GM11168 (cell line): ENCODE results near the gene MICALL2.

ENCODE experiments used
- in situ Hi-C: fragments of 300-500 bp; cut with MboI; formaldehyde crosslinking; loops from one replicate; pipeline ENCODE4 v1.12.0; 2022; ENCODE audit warnings: low sequenced_read_pairs; ENCODE audit not compliant: unreplicated experiment

Gene MICALL2

DNA sequence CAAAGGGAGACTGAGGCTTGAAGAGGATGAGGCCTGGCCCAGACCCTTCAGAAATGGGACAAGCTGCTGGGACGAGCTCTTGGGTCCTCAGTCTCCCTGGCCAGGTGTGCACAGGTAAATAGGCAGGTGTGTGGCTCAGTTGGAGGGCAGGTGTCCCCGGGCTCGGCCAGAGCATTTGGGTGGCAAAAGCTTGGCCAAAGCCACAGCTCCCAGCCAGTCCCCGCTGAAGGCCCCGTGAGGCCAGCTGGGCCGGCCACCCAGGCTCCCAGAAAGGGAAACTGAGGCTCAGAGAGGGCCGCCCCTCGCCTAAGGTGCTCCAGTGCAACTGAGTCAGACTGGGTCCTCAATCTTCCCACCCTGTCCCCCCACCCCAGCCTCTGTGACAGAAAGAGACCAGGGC is 37.3 kb downstream of the MICALL2 start:
- in situ Hi-C loops = loop anchor here (25.0 kb wide), 1 partner anchor 185 kb away; the partner anchor contains the start of gene UNCX

DNA sequence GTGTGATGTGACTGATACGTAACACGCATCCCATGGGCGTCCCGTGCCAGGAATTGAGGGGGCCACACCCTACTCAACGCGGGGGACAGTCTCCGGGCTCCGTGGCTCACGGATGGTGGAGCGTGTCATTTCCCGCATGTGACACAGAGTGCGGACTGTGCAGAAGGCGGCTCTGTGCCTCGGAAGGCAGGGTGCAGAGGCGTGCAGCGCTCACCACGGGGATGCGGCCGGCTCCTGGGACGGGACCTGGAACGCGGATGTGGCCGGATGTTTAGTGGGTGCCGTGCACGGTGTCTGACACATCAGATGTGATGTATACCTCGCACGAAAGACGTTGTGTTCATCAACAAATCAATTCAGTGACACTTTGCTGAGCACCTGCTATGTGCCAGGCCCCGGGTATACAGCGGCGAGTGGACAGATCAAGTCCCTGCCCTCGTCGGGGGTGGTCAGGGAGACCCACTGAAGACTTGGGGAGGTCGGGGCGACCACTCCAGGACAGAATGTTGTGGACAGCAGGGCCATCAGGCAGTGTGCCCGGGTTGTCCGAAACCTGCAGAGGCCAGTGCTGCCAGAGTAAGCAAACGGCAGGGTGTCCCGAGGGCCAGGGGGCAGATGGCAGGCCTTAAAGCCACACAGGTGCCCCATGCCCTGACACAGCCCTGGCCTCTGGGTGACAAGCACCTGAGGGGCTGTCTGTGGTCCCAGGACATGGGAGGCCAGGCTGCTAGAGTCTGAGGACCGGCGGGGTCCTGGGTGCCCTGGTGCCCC is 38.1 kb downstream of the MICALL2 start:
- in situ Hi-C loops = loop anchor here (25.0 kb wide), 1 partner anchor 184 kb away; the partner anchor contains the start of gene UNCX

DNA sequence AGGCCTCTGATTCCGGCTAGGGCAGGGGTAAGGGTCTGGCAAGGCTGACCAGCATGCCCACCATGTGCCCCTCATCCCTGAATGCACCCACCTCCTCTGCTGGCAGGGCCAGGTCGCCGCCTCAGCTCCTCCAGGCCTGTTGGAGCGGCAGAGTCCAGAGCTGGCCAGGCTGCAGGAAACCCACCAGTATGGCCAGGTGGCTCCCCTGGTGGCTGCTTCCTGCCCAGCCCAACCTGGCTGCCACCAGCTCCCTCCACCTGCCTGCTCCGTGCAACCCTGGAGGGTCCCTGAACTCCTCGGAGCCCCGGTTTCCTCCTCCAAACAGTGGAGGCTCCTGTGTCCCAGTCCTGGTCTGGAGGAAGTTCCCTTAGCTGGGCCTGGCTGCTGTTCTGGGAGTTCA is 39.6 kb downstream of the MICALL2 start:
- in situ Hi-C loops = loop anchor here (25.0 kb wide), 1 partner anchor 182 kb away; the partner anchor contains the start of gene UNCX

DNA sequence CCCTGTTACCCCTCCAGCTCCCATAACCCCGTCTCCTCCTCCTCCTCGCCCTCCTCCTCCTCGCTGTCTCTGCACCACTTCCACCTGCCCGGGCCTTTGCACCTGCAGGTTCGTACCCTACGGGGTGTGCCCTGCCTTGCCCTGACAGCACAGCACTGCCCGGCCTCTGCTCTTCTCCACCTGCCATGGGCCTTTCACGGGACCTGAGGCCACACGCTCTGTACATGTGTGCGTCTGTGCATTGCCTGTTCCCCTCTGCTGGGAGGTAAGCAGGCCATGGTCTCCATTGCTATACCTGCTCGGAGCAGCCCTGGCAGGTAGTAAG is 40.0 kb downstream of the MICALL2 start:
- in situ Hi-C loops = loop anchor here (25.0 kb wide), 1 partner anchor 182 kb away; the partner anchor contains the start of gene UNCX

DNA sequence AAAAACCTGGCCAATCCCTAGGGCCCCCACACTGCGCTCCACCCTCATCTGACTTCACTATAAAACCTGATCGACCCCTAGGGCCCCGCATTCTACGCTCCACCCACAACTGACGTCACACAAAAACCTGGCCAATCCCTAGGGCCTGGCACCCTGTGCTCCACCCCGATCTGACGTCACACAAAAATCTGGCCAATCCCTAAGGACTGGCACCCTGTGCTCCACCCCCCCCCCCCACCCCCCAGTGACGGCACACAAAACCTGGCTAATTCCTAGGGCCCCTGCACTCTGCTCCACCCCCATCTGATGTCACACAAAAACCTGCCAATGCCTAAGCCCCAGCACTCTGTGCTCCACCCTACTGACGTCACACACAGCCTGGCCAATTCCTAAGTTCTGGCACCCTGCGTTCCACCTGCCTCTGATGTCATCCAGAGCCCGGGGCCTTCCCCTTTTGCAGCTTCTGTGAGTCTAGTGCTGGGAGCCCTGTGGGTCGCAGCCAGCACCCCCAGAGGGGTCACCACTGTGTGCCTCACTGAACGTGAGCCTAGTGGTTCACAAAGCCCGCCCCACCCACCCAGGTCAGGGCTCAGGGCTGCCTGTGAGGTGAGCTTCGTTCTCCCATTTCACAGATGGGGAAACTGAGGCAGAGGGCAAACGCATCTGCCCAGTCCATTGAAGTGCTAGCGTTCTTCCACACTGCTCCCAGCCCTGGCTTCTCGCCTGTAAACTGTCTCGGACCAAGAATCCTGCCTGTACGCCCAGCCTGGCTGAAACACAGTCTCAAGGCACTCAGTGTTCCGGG is 40.6 kb downstream of the MICALL2 start:
- in situ Hi-C loops = loop anchor here (25.0 kb wide), 1 partner anchor 181 kb away; the partner anchor contains the start of gene UNCX

DNA sequence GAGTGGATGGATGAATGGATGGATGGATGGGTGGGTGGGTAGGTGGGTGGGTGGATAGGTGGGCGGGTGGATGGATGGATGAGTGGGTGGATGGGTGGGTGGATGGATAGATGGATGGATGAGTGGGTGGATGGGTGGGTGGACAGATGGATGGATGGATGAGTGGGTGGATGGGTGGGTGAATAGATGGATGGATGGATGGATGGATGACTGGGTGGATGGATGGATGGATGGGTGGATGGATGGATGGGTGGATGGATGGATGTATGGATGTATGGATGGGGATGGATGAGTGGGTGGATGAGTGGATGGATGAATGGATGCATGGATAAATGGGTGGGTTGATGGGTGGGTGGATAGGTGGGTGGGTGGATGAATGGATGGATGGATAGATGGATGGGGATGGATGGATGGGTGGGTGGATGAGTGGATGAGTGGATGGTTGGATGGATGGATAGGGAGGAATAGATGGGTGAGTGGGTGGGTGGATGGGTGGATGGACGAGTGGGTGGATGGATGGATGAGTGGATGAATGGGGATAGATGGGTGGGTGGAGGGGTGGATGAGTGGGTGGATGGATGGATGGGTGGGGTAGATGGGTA is 43.8 kb downstream of the MICALL2 start:
- in situ Hi-C loops = loop anchor here (25.0 kb wide), 1 partner anchor 178 kb away; the partner anchor contains the start of gene UNCX

DNA sequence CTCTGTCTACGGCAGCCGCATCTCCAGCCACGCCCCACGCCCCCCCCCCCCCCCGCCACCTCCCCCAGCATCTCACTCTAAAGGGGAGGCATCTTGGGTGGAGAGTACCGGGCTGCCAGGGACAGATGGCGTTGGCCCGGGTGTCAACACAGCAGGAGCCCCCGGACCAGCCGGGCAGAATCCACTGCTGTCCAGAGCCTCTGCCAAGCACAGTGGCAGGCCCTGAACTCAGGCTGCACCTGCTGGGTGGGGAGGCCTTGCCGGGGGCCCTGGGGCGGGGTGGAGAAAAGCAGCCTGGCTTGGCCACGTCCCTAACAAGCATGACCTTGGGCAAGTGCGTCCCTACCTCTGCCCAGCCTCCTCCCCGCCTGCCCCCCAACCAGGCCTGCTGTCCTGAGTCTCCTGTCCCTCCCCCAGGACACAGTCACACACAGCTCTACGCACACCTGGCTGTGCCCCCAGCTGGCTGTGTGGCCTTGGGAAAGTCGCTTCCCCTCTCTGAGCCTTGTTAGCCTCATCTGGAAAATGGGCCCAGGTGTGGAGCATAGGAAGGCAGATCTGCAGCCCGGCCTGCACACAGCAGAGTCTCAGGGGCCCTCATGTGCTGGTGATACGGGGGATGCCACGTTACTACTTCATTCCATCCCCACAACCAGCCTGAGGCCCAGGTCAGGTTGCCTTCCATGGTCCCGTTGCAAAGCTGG is 45.2 kb downstream of the MICALL2 start:
- in situ Hi-C loops = loop anchor here (25.0 kb wide), 1 partner anchor 177 kb away; the partner anchor contains the start of gene UNCX

DNA sequence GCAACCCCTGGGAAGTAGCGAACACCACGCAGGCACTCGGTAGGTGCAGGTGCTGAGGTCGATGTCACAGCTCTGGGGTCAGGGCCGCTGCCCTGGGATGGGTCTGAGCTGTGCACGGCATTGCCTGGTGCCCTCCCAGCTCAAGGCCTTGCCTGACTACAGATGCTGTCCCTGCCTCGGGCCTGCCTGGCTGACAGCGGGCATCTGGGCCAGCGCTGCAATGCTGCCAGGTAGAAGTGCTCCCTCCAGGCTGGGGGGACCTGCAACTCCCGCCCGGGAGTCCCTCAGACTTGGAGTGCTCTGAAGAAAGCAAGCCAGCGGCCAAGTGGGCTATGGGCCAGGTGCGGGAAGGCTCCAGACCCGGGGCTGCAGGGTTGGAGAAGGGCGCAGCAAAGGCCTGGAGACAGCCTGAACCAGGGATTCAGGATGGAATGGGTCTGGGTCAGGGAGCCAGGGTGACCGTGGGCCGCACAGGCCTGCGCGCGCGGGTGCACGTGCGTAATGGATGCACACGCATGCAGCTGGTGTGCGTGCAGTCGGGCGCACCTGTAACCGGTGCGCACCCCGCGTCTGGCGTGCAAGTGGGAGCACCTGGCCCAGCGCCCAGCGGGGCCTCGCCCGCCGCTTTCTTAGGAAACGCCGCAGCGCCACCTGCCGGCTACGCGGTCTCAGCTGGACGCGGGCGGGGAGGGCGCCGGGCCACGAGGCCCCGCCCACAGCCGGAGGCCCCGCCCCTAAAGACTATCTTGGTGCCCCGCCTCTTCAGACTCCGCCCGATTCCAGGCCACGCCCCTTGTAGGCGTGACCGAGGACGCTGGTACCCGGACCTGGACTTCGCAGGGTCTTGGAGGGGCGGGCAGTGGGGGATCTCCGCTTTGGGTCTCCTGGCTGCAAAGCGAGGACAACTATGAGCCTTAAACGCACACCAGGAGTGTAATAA is 46.7 kb downstream of the MICALL2 start:
- in situ Hi-C loops = loop anchor here (25.0 kb wide), 1 partner anchor 175 kb away; the partner anchor contains the start of gene UNCX

DNA sequence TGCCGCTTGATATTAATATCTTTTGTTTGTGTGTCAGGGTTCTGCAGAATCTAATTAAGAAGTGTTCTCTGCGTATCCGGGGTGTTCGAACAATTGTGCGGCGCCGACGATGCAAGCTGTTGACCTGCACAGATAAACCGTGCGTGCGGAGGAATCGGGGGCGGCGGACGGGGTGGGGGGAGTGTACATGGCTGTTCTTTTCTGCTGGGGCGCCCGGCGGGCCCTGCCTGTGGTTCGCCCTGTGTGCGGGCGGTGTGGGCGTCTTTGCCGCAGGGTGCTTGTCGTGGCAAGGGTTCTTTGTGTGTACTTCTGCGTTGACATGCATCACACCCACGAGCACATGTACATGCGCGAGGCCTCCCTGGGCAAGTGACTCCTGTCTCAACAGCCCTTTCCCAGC is 47.9 kb downstream of the MICALL2 start:
- in situ Hi-C loops = loop anchor here (25.0 kb wide), 1 partner anchor 174 kb away; the partner anchor contains the start of gene UNCX

DNA sequence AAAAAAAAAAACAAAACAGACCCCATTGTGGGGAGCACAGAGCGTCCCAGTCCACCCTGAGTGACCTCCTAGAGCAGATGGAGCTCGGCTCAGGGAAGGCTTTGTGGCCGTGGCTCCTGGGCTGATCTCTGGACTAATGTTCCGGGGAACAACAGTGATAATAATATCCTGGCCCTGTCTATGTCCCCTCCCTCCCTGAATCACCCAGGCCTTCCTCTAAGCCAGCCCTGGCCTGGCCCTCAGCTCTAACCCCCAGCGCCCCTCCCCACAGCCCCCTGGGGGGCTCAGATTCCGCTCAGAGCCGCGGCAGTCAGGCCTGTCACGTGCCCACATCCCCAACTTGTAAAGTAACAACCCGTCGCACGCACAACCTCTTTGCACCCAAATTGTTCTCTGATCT is 48.3 kb downstream of the MICALL2 start:
- in situ Hi-C loops = loop anchor here (25.0 kb wide), 1 partner anchor 174 kb away; the partner anchor contains the start of gene UNCX

DNA sequence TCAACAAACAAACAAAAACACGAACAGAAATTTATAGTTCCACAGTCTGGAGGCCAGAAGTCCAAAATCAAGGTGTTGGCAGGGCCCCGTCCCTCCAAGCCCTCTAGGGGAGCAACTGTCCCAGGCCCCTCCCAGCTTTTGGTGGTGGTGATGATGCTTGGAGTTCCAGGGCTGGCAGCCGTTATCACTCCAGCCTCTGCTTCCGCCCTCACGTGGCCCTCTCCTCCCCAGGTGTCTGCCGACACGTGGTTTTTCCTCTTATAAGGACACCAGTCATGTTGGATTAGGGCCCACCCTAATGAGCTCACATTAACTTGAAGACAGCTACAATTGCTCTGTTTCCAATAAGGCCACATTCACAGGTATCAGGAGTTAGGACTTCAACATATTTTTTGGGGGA is 49.7 kb downstream of the MICALL2 start:
- in situ Hi-C loops = loop anchor here (25.0 kb wide), 1 partner anchor 172 kb away; the partner anchor contains the start of gene UNCX

DNA sequence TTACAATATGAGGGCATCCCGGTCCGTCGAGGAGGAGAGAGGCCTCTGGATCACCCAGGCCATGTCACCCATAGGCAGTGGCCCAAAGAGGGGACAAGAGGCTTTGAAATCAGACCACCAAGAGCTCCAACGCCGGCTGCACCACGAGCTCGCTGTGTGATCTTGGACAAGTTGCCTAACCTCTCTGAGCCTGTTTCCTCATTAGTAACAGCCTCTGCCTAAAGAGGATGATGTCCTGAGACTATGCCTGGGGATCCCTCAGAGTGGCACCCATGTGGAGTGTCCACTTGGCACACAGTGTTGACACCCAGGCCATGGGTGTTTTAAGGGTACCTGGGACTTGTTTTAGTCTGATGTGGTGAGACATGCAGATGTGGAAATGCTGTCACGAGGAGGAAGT is 50.8 kb downstream of the MICALL2 start:
- in situ Hi-C loops = loop anchor here (25.0 kb wide), 1 partner anchor 171 kb away; the partner anchor contains the start of gene UNCX

DNA sequence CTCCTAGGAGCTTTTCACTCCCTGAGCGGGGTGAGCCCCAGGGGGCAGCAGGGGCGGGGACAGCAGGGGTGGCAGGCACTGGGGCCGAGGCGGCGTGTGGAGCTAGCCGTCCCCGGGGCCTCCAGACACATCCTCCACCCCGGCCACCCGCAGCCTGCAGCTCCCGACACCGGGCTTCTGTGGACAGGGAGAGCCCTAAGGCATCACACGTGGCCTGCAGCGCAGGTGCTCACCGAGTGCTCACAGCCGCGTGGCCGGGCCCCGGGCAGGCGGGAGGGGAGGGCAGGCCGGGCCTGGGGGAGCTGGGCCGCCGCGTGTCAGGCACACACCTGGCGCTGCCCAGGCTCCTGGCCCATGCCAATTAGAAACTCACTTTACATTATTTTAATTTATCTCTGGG is 51.4 kb downstream of the MICALL2 start:
- in situ Hi-C loops = loop anchor here (25.0 kb wide), 1 partner anchor 171 kb away; the partner anchor contains the start of gene UNCX

DNA sequence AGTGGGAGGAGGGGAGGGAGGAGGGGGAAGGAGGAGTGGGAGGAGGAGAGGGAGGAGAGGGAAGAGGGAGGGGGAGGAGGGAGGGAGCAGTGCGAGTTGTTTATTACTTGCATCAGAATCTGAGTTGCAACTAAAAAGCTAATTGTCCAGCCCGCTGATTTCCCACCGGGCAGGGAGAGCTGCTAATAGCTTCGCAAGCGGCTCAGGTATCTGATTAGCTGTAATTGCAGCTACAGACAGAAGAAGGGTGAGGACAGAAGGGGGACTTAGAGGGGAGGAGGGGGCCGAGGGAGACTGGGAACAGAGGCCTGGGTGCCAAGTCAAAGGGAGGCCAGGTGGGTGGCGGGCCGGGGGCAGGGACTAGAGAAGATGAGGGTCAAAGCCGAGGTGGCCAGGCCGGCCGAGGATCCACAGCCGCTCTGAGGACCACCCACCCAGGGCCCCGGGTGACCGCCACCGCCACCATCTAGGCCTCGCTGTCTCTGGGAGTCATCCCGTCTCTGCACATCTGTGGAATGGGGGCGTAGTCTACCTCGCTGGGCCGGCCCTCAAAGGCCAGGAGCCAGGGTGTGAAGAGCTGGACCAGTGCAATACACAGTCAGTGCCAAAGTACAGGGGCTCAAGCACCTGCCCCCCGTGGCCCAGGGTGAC is 54.2 kb downstream of the MICALL2 start:
- in situ Hi-C loops = loop anchor here (25.0 kb wide), 1 partner anchor 168 kb away; the partner anchor contains the start of gene UNCX

DNA sequence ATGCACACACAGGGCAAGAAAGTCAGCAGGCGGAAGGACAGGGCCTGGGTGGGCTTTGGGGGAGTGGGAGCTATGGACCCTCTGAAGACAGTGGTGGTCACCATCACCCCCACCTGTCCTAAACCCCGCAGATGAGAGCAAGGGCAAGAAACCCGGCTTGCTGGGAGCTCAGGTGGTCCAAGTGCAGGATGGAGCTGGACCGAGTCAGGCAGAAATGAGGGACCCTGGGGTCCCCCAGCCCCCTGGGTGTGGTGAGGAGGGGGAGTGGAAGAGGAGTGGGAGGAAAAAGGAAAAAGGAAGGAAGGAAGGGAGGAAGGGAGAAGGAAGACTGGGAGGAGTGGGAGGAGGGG is 54.8 kb downstream of the MICALL2 start:
- in situ Hi-C loops = loop anchor here (25.0 kb wide), 1 partner anchor 167 kb away; the partner anchor contains the start of gene UNCX

DNA sequence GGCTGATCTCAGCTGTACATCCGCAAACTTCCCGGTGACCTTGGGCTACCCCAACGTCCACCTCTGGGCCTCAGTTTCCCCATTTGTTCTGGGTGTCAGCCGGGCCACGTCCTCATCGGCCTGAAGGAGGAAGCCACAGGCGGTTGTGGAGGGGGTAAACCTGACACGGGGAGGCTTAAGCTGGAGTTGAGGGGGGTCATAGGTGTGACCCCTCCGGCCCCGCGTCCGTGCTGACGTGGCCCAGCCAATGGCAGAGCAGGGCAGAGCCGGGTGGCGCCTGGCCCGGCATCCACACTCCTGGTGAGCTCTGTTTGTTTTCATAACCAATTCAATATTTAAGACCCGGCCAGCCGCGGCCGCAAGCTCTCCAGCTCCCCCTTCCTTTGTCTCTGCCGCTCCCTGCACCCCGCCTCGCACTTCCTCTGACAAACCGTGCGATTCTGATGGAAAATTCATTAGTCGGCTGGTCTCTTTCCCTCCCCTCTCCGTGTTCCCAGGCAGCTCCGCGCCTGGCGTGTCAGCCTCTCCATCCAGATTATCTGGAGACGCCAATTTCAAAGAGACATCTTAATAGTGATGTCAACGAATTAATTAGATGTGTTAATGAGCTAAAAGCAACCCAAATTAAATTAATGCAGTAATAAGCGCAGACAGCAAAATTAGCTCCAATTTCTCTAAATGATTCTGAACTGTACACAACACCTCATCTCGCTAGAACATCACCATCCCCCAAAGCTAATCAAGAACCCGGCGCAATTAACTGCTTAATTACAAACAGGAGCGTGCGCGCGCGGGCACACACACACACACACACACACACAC is 55.4 kb downstream of the MICALL2 start:
- in situ Hi-C loops = loop anchor here (25.0 kb wide), 1 partner anchor 167 kb away; the partner anchor contains the start of gene UNCX
